Astrocyte (in vitro differentiated cells and primary cell): Measurements from ENCODE around the gene SPAG9.

Experiments used
- CTCF ChIP-seq: IDR thresholded peaks from 2 replicates; pipeline ENCODE4 v1.5.1; 2011; ENCODE audit warnings: low read depth, mild to moderate bottlenecking, inconsistent platforms, low read length, moderate library complexity; ENCODE audit not compliant: insufficient read depth
- EZH2 ChIP-seq: IDR thresholded peaks from 2 replicates; pipeline ENCODE4 v1.6.1; 2012; ENCODE audit warnings: mild to moderate bottlenecking, low read length, inconsistent platforms; ENCODE audit not compliant: insufficient read depth

- TF ChIP-seq CTCF (no peak), EZH2 (no peak)
Measured at GRCh38 chr17:51118330-51119195, 2.1 kb downstream of the SPAG9 start.
